ENCODE data around the gene FNBP1. TPM values are rescaled to one million over a fixed set of nuclear protein-coding genes. Genes with fewer than 3 reads are reported as not detected.
A peak's percentile ranks its signal among the peaks of the same experiment; 100 is the strongest.

FNBP1 gene
- 10 to 100 TPM in 11 of 12 donors, not detected in 1; 14.8 to 67.8 (median 19.9) TPM for polyA plus RNA-seq (ENCODE audit: insufficient read length in 12 of 12)
- long read RNA-seq, donor 1, partial matches to known transcripts, result 20 of 20 reads
- long read RNA-seq, donor 1, other reads (novel, unspliced or antisense), result 0 of 20 reads
- long read RNA-seq, donor 2, result 0 reads
- long read RNA-seq, donor 3, result 0 reads
- long read RNA-seq, donor 4, result 0 reads
- long read RNA-seq, donor 5, result 0 reads
- long read RNA-seq, donor 6, result 0 reads
- long read RNA-seq, donor 7, result 0 reads
- long read RNA-seq, donor 8, result 0 reads
- long read RNA-seq, donor 9, result 0 reads
- long read RNA-seq, donor 10, partial matches to known transcripts, result 7 of 7 reads
- long read RNA-seq, donor 10, other reads (novel, unspliced or antisense), result 0 of 7 reads
- long read RNA-seq, donor 11, result 0 reads

GRCh38 chr9:130042885-130043653 is at the start of gene FNBP1:
FNBP1 (minus strand) TSS chr9:130043189; CDS start chr9:130042975, 214 bp downstream.
- DNase-seq, result peak; percentile 81

DNA sequence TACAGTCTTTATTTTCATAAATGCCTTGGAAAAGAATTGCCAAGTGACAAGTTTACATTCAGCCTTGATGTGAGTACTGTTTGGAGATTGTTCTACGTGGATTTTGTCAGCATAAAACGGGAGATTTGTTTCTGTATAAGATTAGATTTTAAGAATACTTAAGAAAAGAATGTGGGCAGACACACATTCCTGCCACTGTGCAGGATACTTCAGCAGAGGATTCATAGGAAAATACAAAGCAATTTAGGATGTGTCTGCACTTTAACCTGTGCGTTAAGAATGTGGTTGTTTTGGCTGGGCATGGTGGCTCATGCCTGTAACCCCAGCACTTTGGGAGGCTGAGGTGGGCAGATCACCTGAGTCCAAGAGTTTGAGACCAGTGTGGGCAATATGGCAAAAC is 47.9 kb upstream of the FNBP1 start:
- no peak for DNase-seq

DNA sequence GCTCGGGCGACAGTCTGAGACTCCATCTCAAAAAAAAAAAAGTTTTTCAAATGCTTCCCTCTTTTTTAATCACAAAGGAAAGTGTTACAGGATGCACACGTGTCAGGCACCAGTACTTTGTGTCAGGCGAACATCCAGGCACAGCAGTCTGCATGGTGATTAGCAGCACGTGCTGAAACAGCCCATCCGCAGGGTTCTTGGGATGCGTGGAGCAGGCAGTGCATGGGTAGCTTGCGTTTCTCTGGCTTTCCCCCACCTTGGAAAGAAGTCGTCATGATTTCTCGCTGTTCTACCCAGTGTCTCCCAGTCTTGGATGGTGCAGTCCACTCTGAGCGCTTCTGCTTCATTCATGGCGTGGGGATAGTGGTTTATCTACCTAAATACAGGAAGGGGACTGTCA is 46.2 kb upstream of the FNBP1 start:
- no peak for DNase-seq

DNA sequence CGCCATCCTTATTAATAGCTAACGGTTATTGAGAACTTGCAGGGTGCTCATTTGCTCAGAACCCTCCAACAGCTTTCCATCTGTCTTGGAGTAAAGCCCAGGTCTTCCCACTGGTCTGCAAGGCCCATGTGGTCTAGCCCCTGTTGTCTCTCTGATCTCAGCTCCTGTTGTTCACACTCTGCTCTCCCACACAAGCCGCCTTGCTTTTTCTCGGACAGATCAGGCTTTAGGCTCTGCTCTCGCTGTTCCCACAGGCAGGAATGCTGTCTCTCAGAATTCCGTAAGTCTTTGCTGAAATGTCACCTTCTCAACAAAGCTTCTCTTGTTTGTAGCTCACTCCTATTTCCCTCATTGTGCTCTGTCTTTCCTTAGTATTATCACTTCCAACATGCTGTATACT is 45.1 kb upstream of the FNBP1 start:
- no peak for DNase-seq

DNA sequence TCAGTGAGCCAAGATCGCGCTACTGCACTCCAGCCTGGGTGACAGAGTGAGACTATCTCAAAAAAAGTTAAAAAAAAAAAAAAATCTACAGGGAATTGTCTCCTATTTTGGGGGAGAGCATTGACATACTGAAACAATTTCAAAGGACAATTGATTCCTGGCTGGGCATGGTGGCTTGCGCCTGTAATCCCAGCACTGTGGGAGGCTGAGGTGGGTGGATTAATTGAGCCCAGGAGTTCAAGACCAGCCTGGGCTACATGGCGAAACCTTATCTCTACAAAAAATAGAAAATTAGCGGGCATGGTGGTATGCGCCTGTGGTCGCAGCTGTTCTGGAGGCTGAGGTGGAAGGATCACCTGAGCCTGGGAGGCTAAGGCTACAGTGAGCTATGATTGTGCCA is 41.3 kb upstream of the FNBP1 start:
- no peak for DNase-seq

DNA sequence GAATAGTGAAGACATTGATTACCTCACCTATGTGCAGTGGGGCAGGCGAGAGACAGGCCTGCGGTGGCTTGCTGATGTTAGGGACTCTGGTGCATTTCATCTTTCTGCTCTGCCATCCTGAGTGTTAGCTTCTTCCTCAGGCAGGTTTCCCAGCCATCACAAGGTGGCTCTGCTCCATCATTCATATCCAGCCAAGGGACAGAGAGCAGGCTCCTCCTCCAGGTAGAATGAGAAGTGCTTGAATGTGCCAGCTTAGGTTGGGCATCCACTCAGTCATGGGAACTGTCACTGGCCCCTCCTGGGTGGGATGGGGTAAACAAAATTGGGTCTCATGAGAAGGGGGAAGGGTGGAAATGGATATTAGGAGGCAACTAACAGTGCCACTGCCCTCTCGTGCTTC is 35.6 kb upstream of the FNBP1 start:
- DNase-seq, result no peak

- DNase-seq, result no peak
Measured at GRCh38 chr9:130073373-130073772, 30.4 kb upstream of the FNBP1 start.

GRCh38 chr9:130072515-130073235 is 29.7 kb upstream of the FNBP1 start:
- DNase-seq, result no peak

- DNase-seq, result no peak
Measured at GRCh38 chr9:130069048-130069447, 26.1 kb upstream of the FNBP1 start.

DNA sequence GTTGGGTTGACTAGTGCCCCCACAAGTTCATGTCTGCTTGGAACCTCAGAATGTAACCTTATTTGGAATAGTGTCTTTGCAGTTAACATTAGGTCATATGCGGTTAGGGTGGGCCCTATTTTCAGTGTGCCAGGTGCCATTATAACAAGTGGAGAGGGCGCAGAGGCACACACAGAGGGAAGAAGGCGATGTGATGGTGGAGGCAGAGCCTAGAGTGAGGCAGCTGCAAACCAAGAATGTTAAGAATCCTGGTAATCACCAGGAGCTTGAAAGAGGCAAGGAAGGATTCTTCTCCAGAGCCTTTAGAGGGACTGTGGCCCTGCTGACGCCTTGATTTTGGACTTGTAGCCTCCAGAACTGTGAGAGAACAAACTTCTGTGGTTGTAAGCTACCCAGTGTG is 21.6 kb upstream of the FNBP1 start:
- no peak for DNase-seq

DNA sequence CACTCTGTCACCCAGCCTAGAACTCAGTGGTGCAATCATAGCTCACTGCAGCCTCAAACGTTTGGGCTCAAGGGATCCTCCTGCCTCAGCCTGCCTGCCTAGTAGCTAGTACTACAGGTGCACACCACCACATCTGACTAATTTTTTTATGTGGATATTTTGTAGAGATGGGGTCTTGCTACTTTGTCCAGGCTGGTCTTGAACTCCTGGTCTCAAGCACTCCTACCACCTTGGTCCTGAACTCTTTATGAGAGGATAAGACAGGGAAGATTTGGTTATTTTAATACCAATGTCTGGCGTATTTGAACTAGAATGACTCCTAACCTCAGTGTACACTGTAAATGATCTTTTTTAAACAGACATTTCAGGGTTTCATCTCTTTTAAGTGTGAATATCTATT is 19.8 kb upstream of the FNBP1 start:
- DNase-seq, result no peak

- no peak for DNase-seq
Measured at GRCh38 chr9:130060296-130060695, 17.3 kb upstream of the FNBP1 start.

DNA sequence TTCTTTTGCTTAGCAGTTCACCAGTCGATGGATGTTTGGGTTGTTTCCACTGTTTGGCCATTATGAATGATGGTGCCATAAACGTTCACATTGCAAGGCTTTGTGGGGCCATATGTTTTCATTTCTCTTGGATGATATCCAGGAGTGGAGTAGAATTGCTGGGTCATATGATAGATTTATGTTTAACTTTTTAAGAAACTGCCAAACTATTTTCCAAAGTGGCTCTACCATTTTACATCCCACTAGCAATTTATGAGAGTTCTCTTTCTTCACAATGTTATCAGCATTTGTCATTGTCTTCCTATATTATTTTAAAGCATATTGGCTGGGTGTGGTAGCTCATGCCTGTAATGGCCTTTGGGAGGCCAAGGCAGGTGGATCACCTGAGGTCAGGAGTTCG is 15.9 kb upstream of the FNBP1 start:
- DNase-seq, result no peak

- DNase-seq, result no peak
Measured at GRCh38 chr9:130058154-130058553, 15.2 kb upstream of the FNBP1 start.

- DNase-seq, result no peak
Measured at GRCh38 chr9:130054820-130055219, 11.8 kb upstream of the FNBP1 start.

DNA sequence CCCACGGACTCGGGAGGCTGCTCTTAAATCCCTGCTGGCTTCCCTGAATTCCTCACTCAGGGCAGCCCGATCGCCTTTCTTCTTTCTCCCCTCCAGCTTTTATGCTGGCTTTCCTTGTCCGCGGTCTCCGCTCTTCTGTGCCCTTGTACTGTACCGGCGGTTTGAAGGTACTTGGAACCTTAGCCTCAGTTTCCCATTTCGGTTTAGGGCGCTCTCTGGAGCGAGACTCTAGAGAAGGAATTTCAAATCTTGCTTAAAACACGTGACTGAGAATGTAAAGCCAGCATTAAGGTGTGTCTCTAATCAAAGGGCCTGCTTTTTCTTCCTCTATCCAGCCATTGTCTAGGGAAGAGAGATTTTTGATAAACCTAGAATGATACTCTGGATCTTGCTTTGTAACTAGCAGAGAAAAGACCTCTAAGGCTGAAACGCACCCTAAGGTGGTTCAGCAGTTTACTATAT is 11.4 kb upstream of the FNBP1 start:
- no peak for DNase-seq

GRCh38 chr9:130053504-130054324 is 10.7 kb upstream of the FNBP1 start, which contains the start of gene GPR107:
GPR107 (plus strand) TSS chr9:130053906; CDS start chr9:130053933, 27 bp downstream.
- peak; percentile 79 for DNase-seq

DNA sequence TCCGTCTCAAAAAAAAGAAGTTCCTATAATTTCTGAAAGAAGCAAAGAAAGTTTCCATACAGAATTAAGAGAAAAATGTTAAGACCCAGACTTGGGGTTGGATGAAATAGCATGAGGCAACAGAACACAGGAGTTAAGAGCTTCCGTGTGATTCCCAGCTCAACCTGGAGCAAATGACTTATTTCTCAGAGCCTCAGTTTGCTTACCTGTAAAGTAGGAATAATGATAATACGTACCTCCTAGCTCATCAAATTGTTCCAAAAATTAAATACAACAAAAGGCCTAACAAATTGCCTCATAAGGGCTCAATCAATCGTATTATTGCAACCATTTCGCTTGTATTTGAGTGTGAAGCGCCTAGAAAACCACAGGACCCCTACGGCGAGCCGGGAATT is 10.1 kb upstream of the FNBP1 start:
- no peak for DNase-seq

DNA sequence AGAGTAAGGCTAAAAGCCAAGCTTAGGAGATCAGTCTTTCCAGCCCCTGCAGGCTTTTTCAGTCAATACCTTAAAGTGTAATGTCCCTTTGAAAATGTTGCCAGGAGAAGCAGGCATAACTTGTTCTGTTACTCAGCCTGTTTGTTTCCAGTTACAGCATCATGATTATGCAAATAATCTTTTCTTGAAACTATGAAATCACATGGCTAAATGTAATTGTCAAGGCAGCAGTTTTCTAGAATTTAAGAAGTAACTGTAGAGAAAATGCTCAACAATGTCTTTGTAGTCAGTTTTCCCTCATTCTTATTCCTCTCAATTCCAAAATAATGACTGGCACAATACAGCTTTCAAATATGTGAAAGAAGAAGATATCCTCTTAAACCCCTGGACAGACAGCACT is 8.9 kb upstream of the FNBP1 start:
- no peak for DNase-seq

GRCh38 chr9:130050462-130050861 is 7.5 kb upstream of the FNBP1 start:
- DNase-seq, result no peak

DNA sequence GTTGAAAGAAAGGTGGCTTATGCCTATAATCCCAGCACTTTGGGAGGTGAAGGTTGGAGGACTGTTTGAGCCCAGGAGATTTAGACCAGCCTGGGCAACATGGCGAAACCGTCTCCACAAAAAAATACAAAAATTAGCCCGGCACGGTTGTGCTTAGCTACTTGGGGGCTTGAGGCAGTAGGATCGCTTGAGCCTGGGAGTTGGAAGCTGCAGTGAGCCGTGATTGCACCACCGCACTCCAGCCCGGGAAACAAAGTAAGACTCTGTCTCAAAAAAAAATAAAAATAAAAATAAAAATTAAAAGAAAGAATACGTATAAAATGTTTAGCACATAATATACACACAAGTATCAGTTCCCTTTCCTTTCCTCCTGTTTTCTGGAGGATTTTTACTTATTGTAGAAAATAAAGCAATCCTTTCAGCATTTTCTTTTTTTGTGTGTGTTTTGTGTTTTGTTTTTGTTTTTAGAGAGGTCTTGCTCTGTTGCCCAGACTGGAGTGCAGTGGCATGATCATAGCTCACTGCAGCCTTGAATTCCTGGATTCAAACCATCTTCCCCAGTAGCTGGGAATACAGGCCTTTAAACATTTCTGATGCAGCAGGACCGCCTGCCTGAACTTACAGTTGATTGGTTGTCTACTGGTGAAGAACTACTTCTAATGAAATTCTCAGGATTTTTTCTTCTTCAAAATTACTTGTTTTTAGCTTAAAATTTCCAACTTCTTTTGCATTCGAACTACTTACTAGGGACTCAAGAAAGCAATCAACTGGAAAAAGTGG is 6.6 kb upstream of the FNBP1 start:
- no peak for DNase-seq
